Stomach smooth muscle (tissue), 2 donors: ENCODE results near the gene KLC3.

Source experiments
- H3K27ac ChIP-seq: one replicate; pipeline ENCODE4 v1.7.0; 2013; ENCODE audit warnings: mild to moderate bottlenecking, low read length, inconsistent platforms
- H3K27me3 ChIP-seq, 2 donors: one replicate each; pipeline ENCODE4 v1.7.0; 2013; ENCODE audit warnings: low read length in 2 of 2; ENCODE audit not compliant: insufficient read depth in 2 of 2, control insufficient read depth in 1 of 2
- H3K36me3 ChIP-seq, 2 donors: one replicate each; pipeline ENCODE4 v1.7.0; 2013; ENCODE audit warnings: low read length in 2 of 2; ENCODE audit not compliant: control insufficient read depth in 2 of 2, insufficient read depth in 2 of 2
- H3K4me1 ChIP-seq: one replicate; pipeline ENCODE4 v1.7.0; 2013; ENCODE audit warnings: low read length; ENCODE audit not compliant: control insufficient read depth, insufficient read depth
- H3K4me3 ChIP-seq, 2 donors: one replicate each; pipeline ENCODE4 v1.7.0; 2013; ENCODE audit warnings: low read length in 2 of 2
- H3K9ac ChIP-seq, 2 donors: one replicate each; pipeline ENCODE4 v1.7.0; 2013; ENCODE audit warnings: low read length in 2 of 2, mild to moderate bottlenecking in 1 of 2
- H3K9me3 ChIP-seq, 2 donors: one replicate each; pipeline ENCODE4 v1.7.0; 2013; ENCODE audit warnings: low read length in 2 of 2; ENCODE audit not compliant: control insufficient read depth in 2 of 2
- donor health status: healthy.
- donor health status: Pancreatic carcinoma.

The KLC3 gene

DNA sequence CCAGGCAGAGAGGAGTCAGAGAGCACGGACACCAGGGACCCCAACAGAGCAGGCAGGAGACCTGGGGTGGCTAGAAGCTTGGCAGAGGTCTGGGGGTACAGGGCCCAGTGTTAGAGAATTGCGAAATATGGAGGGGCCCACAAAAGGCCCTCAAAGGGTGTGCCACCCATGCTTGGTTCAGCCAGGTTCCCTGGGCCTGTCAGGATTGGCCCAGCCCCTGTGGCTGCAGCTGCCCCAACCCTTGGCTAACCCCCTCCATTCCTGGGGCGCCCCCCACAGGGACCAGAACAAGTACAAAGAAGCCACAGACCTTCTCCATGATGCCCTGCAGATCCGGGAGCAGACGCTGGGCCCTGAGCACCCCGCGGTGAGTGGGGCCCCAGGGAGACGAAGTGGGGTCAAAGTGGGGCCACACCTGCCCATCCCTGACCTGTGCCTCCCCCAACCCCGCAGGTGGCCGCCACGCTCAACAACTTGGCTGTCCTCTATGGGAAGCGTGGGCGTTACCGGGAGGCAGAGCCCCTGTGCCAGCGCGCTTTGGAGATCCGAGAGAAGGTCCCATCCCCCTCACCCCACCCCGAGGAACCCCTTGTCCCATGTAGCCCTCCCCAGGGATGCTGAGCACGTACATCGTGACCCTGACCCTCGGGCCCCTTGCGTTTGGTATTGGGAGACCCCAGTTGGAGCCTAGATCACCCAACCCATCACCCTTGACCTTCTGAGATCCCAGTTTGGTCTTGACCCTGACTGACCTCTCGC is 8.0 kb downstream of the KLC3 start:
- no peaks in the 10 kb centered on the region for H3K9me3 ChIP-seq
- H3K27me3 ChIP-seq = peaks cover 13 to 21% of the 10 kb centered on the region in 2 donors
- no peak overlapping the region for H3K4me3 ChIP-seq
- H3K27ac ChIP-seq = no peak overlapping the region
- peaks cover 0 to 14% of the 10 kb centered on the region in 2 donors for H3K36me3 ChIP-seq
- H3K9ac ChIP-seq = no peak overlapping the region
- H3K4me1 ChIP-seq = peaks cover 4% of the 10 kb centered on the region

DNA sequence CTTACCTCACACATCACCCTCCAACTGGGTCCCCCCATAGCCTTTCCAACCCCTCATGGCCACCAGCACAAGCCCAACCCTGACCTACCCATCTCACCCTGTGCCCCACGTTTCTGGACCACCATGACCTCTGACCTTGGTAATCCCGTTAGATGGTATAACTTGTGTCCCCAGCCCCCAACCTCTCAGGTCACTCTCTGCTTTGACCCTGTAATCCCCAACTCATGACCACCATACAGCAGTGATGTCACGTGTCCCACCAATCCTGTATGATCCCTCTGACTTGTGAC is 8.5 kb downstream of the KLC3 start:
- Histone ChIP-seq H3K9ac (no peak overlapping the region), H3K9me3 (no peaks in the 10 kb centered on the region), H3K4me1 (peaks cover 4% of the 10 kb centered on the region), H3K27me3 (peaks cover 13 to 21% of the 10 kb centered on the region in 2 donors), H3K4me3 (no peak overlapping the region), H3K27ac (no peak overlapping the region), H3K36me3 (peaks cover 0 to 15% of the 10 kb centered on the region in 2 donors)

DNA sequence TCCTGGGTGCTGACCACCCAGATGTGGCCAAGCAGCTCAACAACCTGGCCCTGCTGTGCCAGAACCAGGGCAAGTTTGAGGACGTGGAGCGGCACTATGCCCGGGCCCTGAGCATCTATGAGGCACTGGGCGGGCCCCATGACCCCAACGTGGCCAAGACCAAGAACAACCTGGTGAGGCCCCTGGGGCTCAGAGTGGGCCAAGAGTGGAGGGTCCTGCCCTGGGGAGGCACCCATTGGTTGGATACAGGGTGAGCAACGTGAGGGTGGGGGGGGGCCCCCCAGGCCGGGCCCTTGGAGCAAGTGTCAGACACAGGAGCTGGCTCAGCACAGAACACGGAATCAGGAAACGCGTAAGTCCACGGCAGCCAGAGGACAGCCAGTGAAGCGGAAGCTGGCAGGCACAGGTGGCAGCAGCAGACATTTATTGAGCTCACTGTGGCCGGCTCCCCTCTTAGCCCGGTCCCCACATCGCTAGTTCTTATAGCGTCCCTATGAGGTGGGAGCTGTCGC is 8.9 kb downstream of the KLC3 start:
- Histone ChIP-seq H3K27me3 (peaks cover 13 to 21% of the 10 kb centered on the region in 2 donors), H3K27ac (no peak overlapping the region), H3K4me1 (peaks cover 4% of the 10 kb centered on the region), H3K4me3 (no peak overlapping the region), H3K36me3 (peaks cover 0 to 17% of the 10 kb centered on the region in 2 donors), H3K9me3 (no peaks in the 10 kb centered on the region), H3K9ac (no peak overlapping the region)

DNA sequence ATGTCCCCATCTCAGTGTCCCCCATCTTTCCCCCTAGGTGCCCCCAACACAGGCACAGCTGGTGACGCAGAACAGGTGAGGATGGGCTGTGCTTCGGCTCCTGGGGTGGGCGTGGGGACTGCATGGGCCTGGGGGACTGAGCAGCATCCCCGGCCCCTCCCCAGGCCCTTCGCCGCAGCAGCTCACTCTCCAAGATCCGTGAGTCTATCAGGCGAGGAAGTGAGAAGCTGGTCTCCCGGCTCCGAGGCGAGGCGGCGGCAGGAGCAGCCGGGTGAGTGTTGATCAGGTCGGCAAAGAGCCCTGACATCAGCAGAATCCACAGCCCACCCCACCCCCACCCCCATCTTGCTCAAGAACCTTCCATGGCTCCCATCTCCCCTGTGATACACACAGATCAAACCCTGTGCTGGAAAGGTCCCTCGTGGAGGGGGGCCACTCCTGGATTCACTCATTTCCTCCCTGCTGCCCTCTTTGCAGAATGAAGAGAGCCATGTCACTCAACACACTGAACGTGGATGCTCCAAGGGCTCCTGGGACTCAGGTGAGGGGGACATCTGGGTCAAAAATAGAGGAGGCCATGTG is 10.0 kb downstream of the KLC3 start:
- no peak overlapping the region for H3K27ac ChIP-seq
- no peak overlapping the region for H3K9ac ChIP-seq
- peaks cover 4% of the 10 kb centered on the region for H3K4me1 ChIP-seq
- no peaks in the 10 kb centered on the region for H3K9me3 ChIP-seq
- peaks cover 0 to 21% of the 10 kb centered on the region in 2 donors for H3K36me3 ChIP-seq
- H3K4me3 ChIP-seq = no peak overlapping the region
- peaks cover 9 to 16% of the 10 kb centered on the region in 2 donors for H3K27me3 ChIP-seq

DNA sequence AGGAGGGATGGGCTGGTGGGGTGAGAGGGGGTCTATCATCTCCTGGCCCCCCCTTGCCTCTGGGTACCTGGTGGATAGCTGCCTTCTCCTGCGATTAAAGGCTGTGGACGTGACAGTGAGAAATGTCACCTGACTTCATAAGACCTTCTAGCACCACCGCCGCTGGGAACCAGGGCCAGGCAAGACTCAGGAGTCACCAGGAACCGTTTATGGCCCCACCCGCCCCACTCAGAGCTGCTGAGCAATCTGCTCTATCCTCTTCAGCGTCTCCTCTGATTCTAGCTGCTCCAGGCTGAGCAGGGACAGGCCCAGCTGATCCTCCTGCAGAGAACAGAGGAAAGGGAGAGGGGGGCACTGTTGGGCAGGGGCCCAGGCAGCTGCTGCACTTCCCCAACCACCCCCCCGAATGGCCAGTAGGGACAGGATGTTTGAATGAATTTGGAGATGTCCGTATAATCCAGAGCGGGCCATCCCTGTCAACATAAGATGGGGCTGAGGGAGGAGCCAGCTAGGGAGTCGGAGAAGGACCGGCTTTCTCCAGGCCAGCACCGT is 10.9 kb downstream of the KLC3 start:
- H3K36me3 ChIP-seq = peaks cover 0 to 21% of the 10 kb centered on the region in 2 donors

DNA sequence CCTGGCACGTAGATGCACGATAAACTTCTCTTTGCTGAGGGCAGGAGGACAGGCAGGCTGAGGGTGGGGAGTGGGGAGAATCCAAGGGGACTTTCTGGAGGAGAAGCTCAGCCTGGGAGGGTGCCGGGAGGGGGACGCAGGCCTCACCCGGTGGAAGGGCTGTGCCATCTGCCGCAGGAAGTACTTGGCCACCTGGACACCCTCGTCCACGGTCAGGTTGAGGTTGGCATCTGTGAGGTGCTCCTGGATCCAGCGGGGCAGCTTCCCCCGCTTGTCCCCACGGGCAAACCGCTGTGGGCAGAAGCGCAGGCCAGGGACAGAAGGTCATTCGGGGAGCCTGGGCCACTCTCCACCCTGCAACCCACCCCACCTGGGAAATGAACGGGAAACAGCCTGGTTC is 11.5 kb downstream of the KLC3 start:
- H3K36me3 ChIP-seq = peaks cover 3 to 23% of the 10 kb centered on the region in 2 donors
- no peak overlapping the region for H3K9ac ChIP-seq
- H3K9me3 ChIP-seq = no peaks in the 10 kb centered on the region
- peaks cover 5 to 7% of the 10 kb centered on the region in 2 donors for H3K27me3 ChIP-seq
- no peaks in the 10 kb centered on the region for H3K4me1 ChIP-seq
- no peak overlapping the region for H3K4me3 ChIP-seq
- no peak overlapping the region for H3K27ac ChIP-seq

More for the DNA sequence above, 10.9 kb downstream of the KLC3 start:
- Histone ChIP-seq H3K9me3 (no peaks in the 10 kb centered on the region), H3K27ac (no peak overlapping the region), H3K27me3 (peaks cover 5 to 11% of the 10 kb centered on the region in 2 donors), H3K4me1 (peaks cover under 1% of the 10 kb centered on the region), H3K4me3 (no peak overlapping the region), H3K9ac (no peak overlapping the region)

DNA sequence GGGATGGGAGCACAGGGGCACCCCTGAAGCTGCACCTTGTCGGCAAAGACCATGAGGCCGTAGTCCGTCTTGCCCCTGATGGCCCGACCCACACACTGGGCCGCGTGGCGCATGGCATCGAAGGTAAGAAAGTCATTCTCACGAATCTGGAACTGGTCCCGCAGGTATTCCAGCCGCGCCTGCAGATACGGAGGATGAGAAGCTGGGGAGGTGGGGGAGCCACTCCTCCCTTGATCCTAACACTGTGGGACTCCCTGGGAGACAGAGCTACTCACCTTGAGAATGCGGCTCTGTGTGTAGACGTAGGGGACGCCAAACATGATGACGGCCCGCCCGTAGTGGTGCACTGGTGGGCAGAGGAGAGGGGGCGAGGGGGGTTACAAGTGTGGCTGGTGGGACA is 11.9 kb downstream of the KLC3 start:
- Histone ChIP-seq H3K36me3 (peaks cover 4 to 23% of the 10 kb centered on the region in 2 donors), H3K27ac (no peak overlapping the region), H3K27me3 (peaks cover 4 to 5% of the 10 kb centered on the region in 2 donors), H3K9me3 (no peaks in the 10 kb centered on the region), H3K9ac (no peak overlapping the region), H3K4me1 (no peaks in the 10 kb centered on the region), H3K4me3 (no peak overlapping the region)

DNA sequence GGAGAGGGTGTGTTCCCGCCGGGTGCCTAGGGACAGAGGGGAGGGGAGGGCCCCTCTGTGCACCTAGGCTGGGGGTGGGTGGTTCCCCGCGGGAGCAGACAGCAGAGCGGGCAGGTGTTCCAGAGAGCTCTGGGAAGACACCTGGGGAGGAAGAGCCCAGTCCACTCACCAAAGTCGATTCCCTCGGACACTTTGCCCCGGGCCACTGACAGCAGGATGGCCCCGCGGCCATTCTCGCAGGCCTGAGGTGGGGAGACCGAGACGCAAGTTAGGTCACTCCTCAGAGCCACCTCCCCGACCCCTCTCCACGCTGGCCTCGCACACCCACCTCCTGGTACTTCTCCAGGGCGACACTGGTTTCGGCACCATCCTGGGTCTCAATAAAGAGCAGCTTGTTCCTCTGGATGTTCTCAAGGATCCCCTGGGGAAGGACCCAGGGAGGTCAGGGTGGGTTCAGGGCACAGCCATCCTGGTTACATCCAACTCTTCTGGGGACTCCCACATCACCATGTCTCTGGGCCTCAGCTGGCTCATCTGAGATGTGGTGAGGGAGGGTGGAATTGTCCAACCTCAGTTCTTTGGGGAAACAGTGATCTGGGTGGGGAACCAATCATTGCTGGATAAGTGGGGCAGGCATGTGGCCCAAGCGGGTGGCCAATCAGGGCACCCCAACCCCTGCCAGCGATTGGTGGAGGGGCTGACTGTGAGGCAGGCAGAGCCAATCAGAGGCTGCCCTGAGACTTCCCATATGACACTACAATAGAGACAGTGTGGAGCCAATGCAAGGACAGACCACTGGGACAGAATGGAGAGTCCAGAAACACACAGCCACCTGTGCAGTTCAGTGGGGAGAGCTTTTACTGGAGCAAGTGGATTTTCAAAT is 12.6 kb downstream of the KLC3 start:
- Histone ChIP-seq H3K27ac (no peak overlapping the region), H3K9me3 (no peaks in the 10 kb centered on the region), H3K27me3 (no peaks in the 10 kb centered on the region), H3K9ac (no peak overlapping the region), H3K4me1 (no peaks in the 10 kb centered on the region), H3K4me3 (no peak overlapping the region), H3K36me3 (peaks cover 4 to 23% of the 10 kb centered on the region in 2 donors)

DNA sequence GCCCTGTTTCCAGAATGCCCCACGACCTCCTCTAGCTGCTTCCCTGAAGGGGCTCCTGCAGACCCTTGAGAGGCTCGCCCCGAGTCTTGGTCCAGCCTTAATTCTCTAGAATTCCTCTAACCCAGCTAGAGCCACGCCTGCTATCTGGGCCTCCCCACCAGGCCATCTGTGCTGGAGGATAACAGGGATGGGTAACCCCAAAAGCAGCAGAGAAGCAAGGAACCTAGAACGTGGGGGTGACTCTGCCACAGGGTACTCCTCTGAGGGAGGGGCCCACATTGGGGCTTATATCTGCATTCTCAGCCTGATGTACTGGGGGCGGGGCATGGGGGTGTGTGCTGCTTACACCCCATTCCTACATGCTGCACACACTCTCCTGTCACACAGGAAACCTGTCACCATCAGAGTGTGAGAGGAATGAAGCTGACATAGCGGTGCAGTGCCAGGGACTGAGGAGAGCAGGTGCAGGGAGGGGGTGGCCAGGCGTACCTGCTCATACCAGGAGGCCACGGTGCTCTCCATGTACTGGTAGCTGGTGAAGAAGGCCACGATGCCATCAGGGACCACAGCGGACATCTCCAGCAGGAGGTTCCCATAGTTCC is 13.8 kb downstream of the KLC3 start:
- Histone ChIP-seq H3K4me3 (no peak overlapping the region), H3K36me3 (peaks cover 4 to 23% of the 10 kb centered on the region in 2 donors), H3K9ac (no peak overlapping the region), H3K27ac (no peak overlapping the region), H3K4me1 (no peaks in the 10 kb centered on the region), H3K27me3 (no peaks in the 10 kb centered on the region), H3K9me3 (no peaks in the 10 kb centered on the region)

DNA sequence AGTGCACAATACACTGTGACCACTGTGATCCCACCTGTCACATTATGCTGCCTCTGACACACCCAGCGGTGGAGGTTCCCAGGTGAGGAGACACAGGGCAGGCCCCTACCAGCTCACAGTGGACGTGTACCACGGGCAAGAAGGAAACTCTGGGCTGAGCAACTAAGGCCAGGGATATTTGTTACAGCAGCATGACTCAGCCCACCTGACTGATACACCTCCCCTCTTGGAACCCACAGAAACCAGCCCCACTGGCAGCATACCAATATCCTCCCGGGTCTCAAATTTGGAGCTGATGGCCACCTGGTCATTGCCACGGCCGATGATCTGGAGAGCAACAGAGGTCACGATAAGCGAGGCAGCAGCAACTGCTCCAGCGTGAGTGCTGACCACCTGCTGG is 14.9 kb downstream of the KLC3 start:
- Histone ChIP-seq H3K27ac (no peak overlapping the region), H3K4me1 (no peaks in the 10 kb centered on the region), H3K36me3 (peaks cover 4 to 23% of the 10 kb centered on the region in 2 donors), H3K9me3 (no peaks in the 10 kb centered on the region), H3K9ac (no peak overlapping the region), H3K4me3 (no peak overlapping the region), H3K27me3 (no peaks in the 10 kb centered on the region)
